Measurements from ENCODE around the gene SPSB4. TPM values are rescaled to one million over a fixed set of nuclear protein-coding genes. Genes with fewer than 3 reads are reported as not detected.

The SPSB4 gene
- total and polyA plus RNA-seq, 9 of the 15 experiments (the other 6 are each of a cell fraction or from before 2014, with no cell fraction given), result not detected

GRCh38 chr3:141087076-141087777 is 36.1 kb downstream of the SPSB4 start (continued):
- TF ChIP-seq SFPQ (IDR thresholded peaks at IDR 0.05; ENCODE audit: low read depth, low read length) (no peak), ESRRA (IDR thresholded peaks at IDR 0.05; ENCODE audit: borderline replicate concordance, low read depth) (peak; percentile 78), GABPA (tag; conservative IDR thresholded peaks at IDR 0.05; ENCODE audit: low read depth) (peak; percentile 79), DACH1 (IDR thresholded peaks at IDR 0.05; ENCODE audit: partially characterized antibody) (no peak), L3MBTL2 (IDR thresholded peaks at IDR 0.05) (peak; percentile 22; the same call in 1 of the 2 replicates), CREBBP (IDR thresholded peaks at IDR 0.05; ENCODE audit: low read depth, low read length) (no peak), MTA2 (IDR thresholded peaks at IDR 0.05; ENCODE audit: low read depth) (no peak), ZBTB40 (IDR thresholded peaks at IDR 0.05) (peak; percentile 62; the same call in 1 of the 2 replicates), ZBTB40 (CRISPR knock-in tag; IDR thresholded peaks at IDR 0.05) (no peak), NR2C2 (CRISPR knock-in tag; IDR thresholded peaks at IDR 0.05) (no peak), NR2C2 (tag; IDR thresholded peaks at IDR 0.05) (peak; percentile 23; the same call in 1 of the 2 replicates), PKNOX1 (IDR thresholded peaks at IDR 0.05) (peak; percentile 36; the same call in 1 of the 2 replicates), ZNF695 (CRISPR knock-in tag; IDR thresholded peaks at IDR 0.05) (no peak), NFATC3 (IDR thresholded peaks at IDR 0.05) (no peak)
